Ramos (cell line): ENCODE data around the gene GJC1.
"Not testable (repeated sequence)": the region's sequence is repeated elsewhere in the genome, so short reads cannot be mapped to it uniquely, and the experiment has no call there.

Experiments
- in situ Hi-C: fragments of 300-500 bp; cut with MboI; formaldehyde crosslinking; loops from one replicate; pipeline ENCODE4 v1.14.3; 2022; ENCODE audit warnings: low sequenced_read_pairs; ENCODE audit not compliant: unreplicated experiment

The GJC1 gene

DNA sequence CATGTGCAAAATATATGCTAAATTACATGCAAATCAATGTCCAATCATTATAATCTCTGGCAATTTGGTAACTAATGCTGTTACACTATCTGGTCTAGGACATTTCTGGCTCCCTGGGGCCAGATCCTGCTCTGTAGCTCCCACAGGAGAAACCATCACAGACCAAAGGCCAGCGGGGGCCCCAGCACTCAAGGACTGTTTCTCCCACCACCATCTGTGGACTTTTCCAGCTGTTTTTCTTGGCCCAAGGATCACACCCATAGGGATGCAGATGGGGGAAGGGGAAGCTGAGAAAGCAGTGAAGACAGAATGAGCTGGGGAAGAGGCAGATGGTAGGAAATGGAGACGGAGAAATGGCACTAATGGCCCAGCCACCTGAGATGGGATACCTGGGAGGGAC is 17.5 kb upstream of the GJC1 start, which contains the start of gene HIGD1B:
TSS of gene HIGD1B (plus strand) at position 298 of the 400 bp plus-strand sequence. CDS start 270 bp downstream, outside the sequence.
- in situ Hi-C loops = no loop called here

DNA sequence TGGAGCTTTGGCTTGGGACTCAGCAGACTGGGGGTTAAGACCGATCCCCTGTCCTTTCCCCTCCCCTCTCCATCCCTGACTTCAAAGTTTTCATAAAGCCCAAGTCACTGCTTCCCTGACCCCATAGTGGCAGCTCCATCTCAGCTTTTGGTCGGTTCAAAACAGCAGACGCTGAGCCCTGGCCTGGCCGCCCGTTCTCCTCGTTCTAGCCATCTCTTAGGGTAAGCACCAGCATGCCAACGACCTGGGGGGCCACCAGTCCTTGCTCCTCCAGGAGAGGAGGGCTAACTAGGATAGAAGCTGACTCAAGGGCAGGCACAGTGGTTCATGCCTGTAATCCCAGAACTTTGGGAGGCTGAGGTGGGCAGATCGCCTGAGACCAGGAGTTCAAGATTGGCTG is 16.1 kb upstream of the GJC1 start:
- in situ Hi-C loops = no loop called here

- in situ Hi-C loops = no loop called here
Measured at GRCh38 chr17:44844390-44844830, 14.3 kb upstream of the GJC1 start.

GRCh38 chr17:44842748-44843147 is 12.7 kb upstream of the GJC1 start:
- in situ Hi-C loops = no loop called here

- in situ Hi-C loops = no loop called here
Measured at GRCh38 chr17:44840936-44841335, 10.8 kb upstream of the GJC1 start.

DNA sequence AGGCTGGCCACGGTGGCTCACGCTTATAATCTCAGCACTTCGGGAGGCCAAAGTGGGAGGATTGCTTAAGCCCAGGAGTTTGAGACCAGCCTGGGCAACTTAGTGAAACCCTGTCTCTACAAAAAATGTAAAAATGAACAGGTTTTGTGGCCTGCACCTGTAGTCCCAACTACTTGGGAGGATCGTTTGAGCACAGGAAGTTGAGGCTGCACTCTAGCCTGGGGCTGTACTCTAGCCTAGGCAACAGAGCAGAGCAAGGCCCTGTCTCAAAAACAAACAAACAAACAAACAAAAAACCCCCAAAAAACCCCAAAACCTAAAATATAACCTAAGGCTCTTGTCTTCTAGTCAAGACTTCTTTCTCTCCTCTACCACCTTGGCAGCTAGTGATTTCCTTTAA is 10.2 kb upstream of the GJC1 start:
- in situ Hi-C loops = no loop called here

DNA sequence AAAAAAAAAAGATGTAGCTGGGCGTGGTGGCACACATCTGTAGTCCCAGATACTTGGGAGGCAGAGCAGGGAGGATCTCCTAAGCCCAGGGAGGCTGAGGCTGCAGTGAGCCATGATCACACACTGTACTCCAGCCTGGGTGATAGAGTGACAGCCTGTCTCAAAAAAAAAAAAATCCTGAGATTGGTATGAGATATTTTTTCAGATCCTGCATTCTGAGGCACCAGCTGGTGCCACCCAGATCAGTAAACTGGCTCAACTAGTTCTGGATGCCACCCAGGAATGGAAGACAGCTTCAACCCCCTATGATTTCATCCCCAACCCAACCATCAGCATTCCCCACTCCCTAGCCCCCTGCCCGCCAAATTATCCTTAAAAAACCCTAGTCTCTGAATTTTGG is 7.1 kb upstream of the GJC1 start:
- in situ Hi-C loops = no loop called here

DNA sequence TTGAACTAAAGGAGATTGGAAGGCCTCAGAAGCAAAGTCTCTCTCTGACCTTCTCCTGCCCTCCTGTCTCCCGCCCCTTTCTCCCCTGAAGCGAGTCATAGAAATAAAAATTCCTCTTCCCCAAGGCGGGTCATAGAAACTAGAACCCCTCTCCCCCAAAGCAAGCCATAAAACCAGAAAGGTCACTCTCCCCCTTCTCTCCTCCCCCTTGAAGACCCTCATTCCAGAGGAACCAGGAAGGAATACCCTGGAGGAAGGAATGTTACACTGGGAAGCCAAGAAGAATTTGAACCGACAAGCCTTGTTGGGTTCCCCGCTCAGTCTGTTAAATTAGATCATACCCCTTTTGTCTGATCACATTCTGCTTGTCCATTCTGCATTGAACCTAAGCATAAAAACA is 2.7 kb upstream of the GJC1 start:
- in situ Hi-C loops = no loop called here

GRCh38 chr17:44831371-44831770 is 1.3 kb upstream of the GJC1 start:
- in situ Hi-C loops = no loop called here

- in situ Hi-C loops = no loop called here
Measured at GRCh38 chr17:44830359-44831288, 537 bp upstream of the GJC1 start.

GRCh38 chr17:44828919-44829522 is 1.1 kb downstream of the GJC1 start:
- in situ Hi-C loops = no loop called here

GRCh38 chr17:44827863-44828262 is 2.2 kb downstream of the GJC1 start:
- in situ Hi-C loops = no loop called here

DNA sequence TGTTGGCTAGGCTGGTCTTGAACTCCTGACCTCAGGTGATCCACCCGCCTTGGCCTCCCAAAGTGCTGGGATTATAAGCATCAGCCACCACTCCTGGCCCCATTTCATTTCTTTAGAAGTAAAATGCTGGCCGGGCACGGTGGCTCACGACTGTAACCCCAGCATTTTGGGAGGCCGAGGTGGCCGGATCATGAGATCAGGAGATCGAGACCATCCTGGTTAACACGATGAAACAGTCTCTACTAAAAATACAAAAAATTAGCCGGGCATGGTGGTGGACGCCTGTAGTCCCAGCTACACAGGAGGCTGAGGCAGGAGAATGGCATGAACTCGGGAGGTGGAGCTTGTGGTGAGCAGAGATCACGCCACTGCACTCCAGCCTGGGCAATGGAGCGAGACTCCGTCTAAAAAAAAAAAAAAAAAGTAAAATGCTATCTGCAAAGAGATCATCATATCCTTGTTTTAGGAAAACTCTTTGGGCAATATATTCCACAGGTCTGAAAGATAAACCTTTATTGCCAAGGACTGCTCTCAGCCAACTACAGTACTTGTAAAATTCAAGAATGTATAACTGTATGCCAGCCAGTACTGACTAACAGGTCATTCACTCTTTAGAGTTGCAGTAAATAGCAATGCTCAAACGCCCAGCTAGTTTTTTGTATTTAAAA is 3.8 kb downstream of the GJC1 start:
- in situ Hi-C loops = no loop called here

- in situ Hi-C loops = not testable (repeated sequence)
Measured at GRCh38 chr17:44825236-44825635, 4.9 kb downstream of the GJC1 start.

- in situ Hi-C loops = no loop called here
Measured at GRCh38 chr17:44820631-44821212, 9.4 kb downstream of the GJC1 start.

DNA sequence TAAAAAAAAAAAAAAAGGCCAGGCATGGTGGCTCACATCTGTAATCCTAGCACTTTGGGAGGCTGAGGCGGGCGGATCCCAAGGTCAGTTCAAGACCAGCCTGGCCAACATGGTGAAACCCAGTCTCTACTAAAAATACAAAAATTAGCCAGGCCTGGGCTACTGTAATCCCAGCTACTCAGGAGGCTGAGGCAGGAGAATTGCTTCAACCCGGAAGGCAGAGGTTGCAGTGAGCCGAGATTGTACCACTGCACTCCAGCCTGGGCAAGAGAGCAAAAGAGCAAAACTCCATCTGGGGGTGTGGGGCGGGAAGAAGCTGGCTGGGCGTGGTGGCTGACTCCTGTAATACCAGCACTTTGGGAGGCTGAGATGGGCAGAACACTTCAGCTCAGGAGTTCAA is 11.6 kb downstream of the GJC1 start:
- in situ Hi-C loops = not testable (repeated sequence)

DNA sequence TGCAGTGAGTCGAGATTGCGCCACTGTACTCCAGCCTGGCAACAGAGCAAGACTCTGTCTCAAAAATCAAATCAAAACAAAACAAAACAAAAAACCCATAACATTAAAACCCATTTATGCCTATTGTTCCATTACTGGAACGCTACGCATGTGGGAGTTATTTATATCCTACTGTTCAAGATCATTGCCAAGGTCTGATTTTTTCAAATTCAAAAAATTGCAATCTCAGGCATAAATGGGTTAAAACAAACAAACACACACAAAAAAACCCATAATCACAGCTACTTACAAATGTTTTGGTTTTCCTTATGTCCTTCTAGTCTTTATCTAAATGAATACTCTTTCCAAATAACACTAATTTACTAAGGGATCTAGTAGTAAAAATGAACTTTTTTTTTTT is 17.8 kb downstream of the GJC1 start:
- in situ Hi-C loops = no loop called here

- in situ Hi-C loops = not testable (repeated sequence)
Measured at GRCh38 chr17:44808656-44809388, 21.3 kb downstream of the GJC1 start.

GRCh38 chr17:44808156-44808555 is 21.9 kb downstream of the GJC1 start:
- in situ Hi-C loops = no loop called here

- in situ Hi-C loops = no loop called here
Measured at GRCh38 chr17:44807817-44808155, 22.3 kb downstream of the GJC1 start.
